ENCODE data around the gene UGGT2.

DNA sequence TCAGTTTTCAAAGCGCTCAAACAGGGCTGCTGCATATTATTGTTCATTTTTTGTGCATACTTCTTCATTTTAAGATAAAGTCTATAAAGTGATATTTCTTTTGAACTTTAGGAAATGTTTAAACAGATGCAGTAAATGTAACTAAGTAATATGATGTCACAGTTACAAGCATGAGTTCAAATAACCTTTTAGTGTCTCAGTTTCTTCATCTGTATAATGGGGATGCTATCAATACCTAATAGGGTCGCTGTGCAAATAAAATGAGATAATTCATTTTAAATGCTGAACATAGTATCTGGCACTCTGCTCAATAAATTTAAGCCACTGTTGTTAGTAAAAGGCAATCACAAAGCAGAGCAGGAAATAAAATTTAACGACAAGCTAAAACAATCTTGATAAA lies 97.5 kb downstream of the UGGT2 start:
- TF ChIP-seq TAF1 (IDR thresholded peaks at IDR 0.05; ENCODE audit: low read depth, low read length), result no peak
- TF ChIP-seq POLR2AphosphoS5 (IDR thresholded peaks at IDR 0.05; ENCODE audit: low read depth, low read length), result no peak
